ENCODE data around the gene SHISA9. TPM values are rescaled to one million over a fixed set of nuclear protein-coding genes. Genes with fewer than 3 reads are reported as not detected.

SHISA9 gene
- total and polyA plus RNA-seq, 4 donors = under 0.01 to 0.46 (median 0.07) TPM

DNA sequence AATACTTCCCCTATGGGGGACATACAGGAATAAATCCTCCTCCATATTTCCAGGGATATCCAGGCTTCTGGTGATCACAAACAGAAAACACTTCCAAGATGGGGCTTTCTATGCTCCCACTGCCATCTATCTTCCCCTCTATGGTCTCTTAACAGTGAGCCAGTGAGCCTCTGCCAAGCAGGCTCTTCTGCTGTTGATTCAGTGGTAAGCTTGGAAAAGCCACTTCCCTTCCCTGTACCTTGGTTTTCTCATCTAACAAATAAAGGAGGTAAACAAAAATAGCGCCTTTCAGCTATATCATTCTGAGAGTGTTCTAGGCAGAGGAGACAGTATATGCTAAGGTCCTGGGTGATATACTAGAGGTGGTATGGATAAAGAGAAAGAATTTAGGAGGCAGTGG, 368.0 kb downstream of the SHISA9 start:
- 90 to 91% methylated on average over 1 of the region's 1 CpG for WGBS, 2 donors
- DNase-seq (no peak), ATAC-seq (ENCODE audit: insufficient read depth, low FRiP score) (no peak)
- no peak overlapping the region for H3K4me3 ChIP-seq
- H3K9me3 ChIP-seq (ENCODE audit: control insufficient read depth in 4 of 4, insufficient read depth in 3 of 4, low read length in 3 of 4) = no peaks in the 10 kb centered on the region
- H3K27me3 ChIP-seq (ENCODE audit: control insufficient read depth in 3 of 3, insufficient read depth in 3 of 3, low read length in 2 of 3) = no peaks in the 10 kb centered on the region
- H3K36me3 ChIP-seq (ENCODE audit: control insufficient read depth in 4 of 4, insufficient read depth in 4 of 4, low read length in 4 of 4) = no peaks in the 10 kb centered on the region
- no peak overlapping the region for H3K27ac ChIP-seq (ENCODE audit: low read depth in 1 of 2, low read length in 1 of 2)
- H3K9ac ChIP-seq (ENCODE audit: insufficient read depth in 1 of 2, low read length in 2 of 2) = no peak overlapping the region
- TF ChIP-seq, protein P1, sequence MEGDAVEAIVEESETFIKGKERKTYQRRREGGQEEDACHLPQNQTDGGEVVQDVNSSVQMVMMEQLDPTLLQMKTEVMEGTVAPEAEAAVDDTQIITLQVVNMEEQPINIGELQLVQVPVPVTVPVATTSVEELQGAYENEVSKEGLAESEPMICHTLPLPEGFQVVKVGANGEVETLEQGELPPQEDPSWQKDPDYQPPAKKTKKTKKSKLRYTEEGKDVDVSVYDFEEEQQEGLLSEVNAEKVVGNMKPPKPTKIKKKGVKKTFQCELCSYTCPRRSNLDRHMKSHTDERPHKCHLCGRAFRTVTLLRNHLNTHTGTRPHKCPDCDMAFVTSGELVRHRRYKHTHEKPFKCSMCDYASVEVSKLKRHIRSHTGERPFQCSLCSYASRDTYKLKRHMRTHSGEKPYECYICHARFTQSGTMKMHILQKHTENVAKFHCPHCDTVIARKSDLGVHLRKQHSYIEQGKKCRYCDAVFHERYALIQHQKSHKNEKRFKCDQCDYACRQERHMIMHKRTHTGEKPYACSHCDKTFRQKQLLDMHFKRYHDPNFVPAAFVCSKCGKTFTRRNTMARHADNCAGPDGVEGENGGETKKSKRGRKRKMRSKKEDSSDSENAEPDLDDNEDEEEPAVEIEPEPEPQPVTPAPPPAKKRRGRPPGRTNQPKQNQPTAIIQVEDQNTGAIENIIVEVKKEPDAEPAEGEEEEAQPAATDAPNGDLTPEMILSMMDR (IDR thresholded peaks at IDR 0.05; ENCODE audit: control extremely low read depth, extremely low read depth) = no peak
- H3K4me1 ChIP-seq (ENCODE audit: control insufficient read depth in 5 of 5, insufficient read depth in 5 of 5, low read length in 5 of 5) = no peaks in the 10 kb centered on the region

DNA sequence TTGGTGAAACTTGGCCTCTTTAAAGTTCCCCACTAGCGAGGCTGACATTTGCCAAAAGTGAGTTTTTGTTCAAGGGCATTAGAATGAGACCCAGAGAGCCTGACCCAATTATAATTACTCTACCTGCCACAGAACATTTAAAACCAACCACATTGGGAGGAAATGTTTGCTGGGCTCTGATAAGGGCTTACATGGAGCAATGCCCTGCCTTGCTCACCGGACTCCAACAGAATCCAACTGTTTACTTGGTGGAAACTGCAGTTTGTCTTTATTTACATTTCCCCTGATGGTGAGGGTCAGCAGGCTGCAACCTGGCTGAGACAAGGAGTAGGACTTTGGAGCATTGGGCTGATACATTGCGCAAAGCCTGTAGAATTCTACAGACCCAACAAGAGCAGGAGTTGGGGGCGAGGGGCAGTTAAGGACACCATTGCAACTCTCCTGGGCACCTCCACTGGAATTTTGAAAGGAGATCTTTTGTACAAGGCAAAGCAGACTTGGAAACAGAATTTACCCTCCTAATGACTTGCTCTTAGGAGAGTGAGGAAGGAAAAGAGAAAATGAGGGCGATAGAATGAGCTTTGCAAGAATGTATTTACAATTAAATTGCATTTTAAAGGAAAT, 368.6 kb downstream of the SHISA9 start:
- H3K36me3 ChIP-seq (ENCODE audit: control insufficient read depth in 4 of 4, insufficient read depth in 4 of 4, low read length in 4 of 4) = no peaks in the 10 kb centered on the region
- TF ChIP-seq, protein P1 (IDR thresholded peaks at IDR 0.05; ENCODE audit: control extremely low read depth, extremely low read depth) = no peak
- H3K9ac ChIP-seq (ENCODE audit: insufficient read depth in 1 of 2, low read length in 2 of 2) = no peak overlapping the region
- no peaks in the 10 kb centered on the region for H3K27me3 ChIP-seq (ENCODE audit: control insufficient read depth in 3 of 3, insufficient read depth in 3 of 3, low read length in 2 of 3)
- no peak for ATAC-seq (ENCODE audit: insufficient read depth, low FRiP score)
- no peak for DNase-seq
- H3K9me3 ChIP-seq (ENCODE audit: control insufficient read depth in 4 of 4, insufficient read depth in 3 of 4, low read length in 3 of 4) = no peaks in the 10 kb centered on the region
- no peak overlapping the region for H3K4me3 ChIP-seq
- no peaks in the 10 kb centered on the region for H3K4me1 ChIP-seq (ENCODE audit: control insufficient read depth in 5 of 5, insufficient read depth in 5 of 5, low read length in 5 of 5)
- 56 to 64% methylated on average over 5 of the region's 5 CpGs for WGBS, 2 donors
- no peak overlapping the region for H3K27ac ChIP-seq (ENCODE audit: low read depth in 1 of 2, low read length in 1 of 2)

DNA sequence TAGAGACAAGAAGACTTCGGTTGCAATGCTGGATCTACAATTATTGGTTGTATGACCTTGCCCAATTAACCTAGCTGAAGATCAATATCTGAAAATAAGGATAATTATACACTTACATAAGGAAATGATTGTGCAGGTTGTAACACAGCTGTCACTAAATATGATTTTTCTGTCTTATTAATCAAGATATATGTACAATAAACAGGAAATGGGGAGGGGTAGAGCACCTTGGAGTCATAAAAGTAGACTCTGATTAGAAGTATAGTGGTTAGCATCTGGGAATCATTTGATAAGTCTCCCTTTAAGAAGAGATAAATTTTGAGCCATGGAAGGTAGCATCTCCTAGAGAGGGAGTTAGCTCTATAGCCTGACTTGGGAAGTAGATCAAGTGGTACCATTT, 369.2 kb downstream of the SHISA9 start:
- 72 to 83% methylated on average over 1 of the region's 1 CpG for WGBS, 2 donors
- Histone ChIP-seq H3K27me3 (ENCODE audit: control insufficient read depth in 3 of 3, insufficient read depth in 3 of 3, low read length in 2 of 3) (no peaks in the 10 kb centered on the region), H3K4me1 (ENCODE audit: control insufficient read depth in 5 of 5, insufficient read depth in 5 of 5, low read length in 5 of 5) (no peaks in the 10 kb centered on the region), H3K27ac (ENCODE audit: low read depth in 1 of 2, low read length in 1 of 2) (no peak overlapping the region), H3K36me3 (ENCODE audit: control insufficient read depth in 4 of 4, insufficient read depth in 4 of 4, low read length in 4 of 4) (no peaks in the 10 kb centered on the region), H3K9ac (ENCODE audit: insufficient read depth in 1 of 2, low read length in 2 of 2) (no peak overlapping the region), H3K4me3 (no peak overlapping the region), H3K9me3 (ENCODE audit: control insufficient read depth in 4 of 4, insufficient read depth in 3 of 4, low read length in 3 of 4) (no peaks in the 10 kb centered on the region)
- ATAC-seq (ENCODE audit: insufficient read depth, low FRiP score) (no peak), DNase-seq (no peak)
- TF ChIP-seq, protein P1 (IDR thresholded peaks at IDR 0.05; ENCODE audit: control extremely low read depth, extremely low read depth) = no peak

DNA sequence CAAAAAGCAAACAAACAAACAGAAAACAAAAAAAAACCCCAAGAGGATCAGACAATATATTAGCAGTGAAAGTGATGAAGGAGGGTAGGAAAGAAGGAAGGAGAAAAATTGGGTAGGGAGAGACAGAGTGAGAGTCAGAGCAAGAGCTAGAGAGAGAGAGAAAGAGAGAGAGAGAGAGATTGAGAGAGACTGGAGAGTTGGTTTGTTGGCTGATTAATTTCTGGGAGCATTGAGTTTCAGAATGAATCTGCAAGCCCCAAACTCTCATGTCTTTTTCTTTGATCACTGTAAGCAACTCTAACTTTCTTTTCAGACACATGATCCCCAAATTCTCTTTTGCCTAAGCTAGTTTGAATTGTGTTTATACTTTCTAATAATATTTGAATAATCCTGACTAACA, 388.1 kb downstream of the SHISA9 start:
- TF ChIP-seq, protein P1 (IDR thresholded peaks at IDR 0.05; ENCODE audit: control extremely low read depth, extremely low read depth) = no peak
- Histone ChIP-seq H3K27me3 (ENCODE audit: control insufficient read depth in 3 of 3, insufficient read depth in 3 of 3, low read length in 2 of 3) (no peaks in the 10 kb centered on the region), H3K27ac (ENCODE audit: low read depth in 1 of 2, low read length in 1 of 2) (no peak overlapping the region), H3K4me3 (no peak overlapping the region), H3K36me3 (ENCODE audit: control insufficient read depth in 4 of 4, insufficient read depth in 4 of 4, low read length in 4 of 4) (no peaks in the 10 kb centered on the region), H3K9ac (ENCODE audit: insufficient read depth in 1 of 2, low read length in 2 of 2) (no peak overlapping the region), H3K4me1 (ENCODE audit: control insufficient read depth in 5 of 5, insufficient read depth in 5 of 5, low read length in 5 of 5) (no peaks in the 10 kb centered on the region), H3K9me3 (ENCODE audit: control insufficient read depth in 4 of 4, insufficient read depth in 3 of 4, low read length in 3 of 4) (peaks cover 0 to 4% (median 0%) of the 10 kb centered on the region in 4 donors)
- no peak for DNase-seq
- no peak for ATAC-seq (ENCODE audit: insufficient read depth, low FRiP score)
